Activated T-cell treated with anti-CD3 and anti-CD28 coated beads, Interleukin-2, amount 50 U/mL, for 4 hours (primary cell): ENCODE results near the gene TMEM129. TPM values are rescaled to one million over a fixed set of nuclear protein-coding genes. Genes with fewer than 3 reads are reported as not detected.

Source experiments
- ATAC-seq, 2 donors: fragments of 200-7000 bp; cut with Tn5 transposase; one replicate each; pipeline ENCODE4 v1.10.0; 2021
- DNase-seq: peaks from one replicate; pipeline ENCODE4 v3.0.0-alpha.2; 2020
- H3K27me3 Mint-ChIP-seq: one replicate; pipeline ENCODE4 v1.8.0; 2021; ENCODE audit warnings: low read depth, mixed read lengths
- H3K36me3 Mint-ChIP-seq: one replicate; pipeline ENCODE4 v1.8.0; 2022; ENCODE audit warnings: mixed read lengths; ENCODE audit not compliant: insufficient read depth
- H3K4me1 Mint-ChIP-seq: one replicate; pipeline ENCODE4 v1.8.0; 2021; ENCODE audit warnings: low read depth, mixed read lengths
- H3K4me3 Mint-ChIP-seq: one replicate; pipeline ENCODE4 v1.8.0; 2021; ENCODE audit warnings: mild to moderate bottlenecking, moderate library complexity, mixed read lengths
- H3K9me3 Mint-ChIP-seq: one replicate; pipeline ENCODE4 v1.8.0; 2021; ENCODE audit warnings: mixed read lengths
- total RNA-seq, 3 donors: library from RNA; stranded (reverse); gene quantifications; one replicate each; pipeline ENCODE4 v1.2.1, GENCODE V29; 2021

Gene TMEM129
- total RNA-seq, 3 donors from 2014 or later, result 17.4 to 21.8 (median 17.6) TPM

GRCh38 chr4:1743551-1743950 lies 22.4 kb upstream of the TMEM129 start:
- Mint-ChIP-seq H3K4me1 (no peaks in the 10 kb centered on the region), H3K9me3 (peaks cover 4% of the 10 kb centered on the region), H3K27me3 (no peaks in the 10 kb centered on the region), H3K36me3 (peaks cover 16% of the 10 kb centered on the region), H3K4me3 (no peak overlapping the region)
- DNase-seq (no peak), ATAC-seq (no peak)

- Mint-ChIP-seq H3K9me3 (peaks cover 6% of the 10 kb centered on the region), H3K27me3 (no peaks in the 10 kb centered on the region), H3K36me3 (peaks cover 31% of the 10 kb centered on the region), H3K4me1 (no peaks in the 10 kb centered on the region), H3K4me3 (no peak overlapping the region)
- ATAC-seq, result no peak
- no peak for DNase-seq
These were observed 20.1 kb upstream of the TMEM129 start for GRCh38 chr4:1741208-1741607.

GRCh38 chr4:1740021-1740545 lies 19.0 kb upstream of the TMEM129 start:
- Mint-ChIP-seq H3K27me3 (no peaks in the 10 kb centered on the region), H3K36me3 (peaks cover 36% of the 10 kb centered on the region), H3K4me3 (no peak overlapping the region), H3K4me1 (no peaks in the 10 kb centered on the region), H3K9me3 (peaks cover 6% of the 10 kb centered on the region)
- ATAC-seq (no peak), DNase-seq (no peak)

- Mint-ChIP-seq H3K4me1 (no peaks in the 10 kb centered on the region), H3K4me3 (no peak overlapping the region), H3K27me3 (no peaks in the 10 kb centered on the region), H3K9me3 (peaks cover 6% of the 10 kb centered on the region), H3K36me3 (peaks cover 33% of the 10 kb centered on the region)
- DNase-seq (no peak), ATAC-seq (no peak)
These were observed 18.2 kb upstream of the TMEM129 start for GRCh38 chr4:1739358-1739757.

DNA sequence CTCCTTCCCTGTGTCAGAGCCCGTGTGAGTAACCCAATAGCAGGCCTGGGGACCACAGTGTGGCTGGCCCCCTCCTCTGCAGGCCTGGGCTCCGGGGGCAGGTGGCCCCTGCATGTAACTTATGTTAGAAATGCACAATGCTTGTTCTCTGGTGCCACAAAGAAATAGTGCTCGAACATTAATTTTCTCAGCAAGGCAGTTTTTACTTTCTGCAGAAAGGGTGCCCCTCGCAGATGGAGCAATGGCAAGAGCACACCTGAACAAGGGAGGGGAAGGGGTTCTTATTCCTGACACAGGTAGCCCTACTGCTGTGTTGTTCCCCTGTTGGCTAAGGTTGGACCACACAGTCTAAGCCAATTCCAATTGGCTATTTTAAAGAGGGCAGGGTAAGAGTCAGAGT lies 17.3 kb upstream of the TMEM129 start:
- Mint-ChIP-seq H3K4me1 (no peaks in the 10 kb centered on the region), H3K27me3 (no peaks in the 10 kb centered on the region), H3K4me3 (no peak overlapping the region), H3K36me3 (peaks cover 30% of the 10 kb centered on the region), H3K9me3 (peaks cover 6% of the 10 kb centered on the region)
- DNase-seq (no peak), ATAC-seq (no peak)

GRCh38 chr4:1737666-1738065 lies 16.5 kb upstream of the TMEM129 start:
- ATAC-seq (no peak), DNase-seq (no peak)
- Mint-ChIP-seq H3K9me3 (peaks cover 6% of the 10 kb centered on the region), H3K27me3 (no peaks in the 10 kb centered on the region), H3K36me3 (peaks cover 35% of the 10 kb centered on the region), H3K4me3 (no peak overlapping the region), H3K4me1 (no peaks in the 10 kb centered on the region)

DNA sequence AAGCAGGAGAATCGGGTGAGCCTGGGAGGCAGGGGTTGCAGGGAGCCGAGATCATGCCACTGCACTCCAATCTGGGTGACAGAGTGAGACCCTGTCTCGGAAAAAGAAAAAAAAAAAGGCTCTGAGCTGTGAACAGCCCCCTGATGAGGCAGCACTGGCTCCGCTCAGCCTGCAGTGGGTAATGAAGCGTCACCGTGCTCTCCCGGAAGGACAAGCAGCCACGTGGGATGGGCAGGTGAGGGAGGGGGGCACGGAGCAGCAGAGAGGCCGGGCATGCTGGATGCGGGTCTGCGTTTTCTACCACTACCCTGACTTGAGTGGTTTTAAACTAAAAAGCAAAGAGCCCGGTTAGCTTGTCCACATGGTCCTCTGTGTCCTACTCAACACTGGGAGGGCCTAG lies 15.7 kb upstream of the TMEM129 start:
- DNase-seq (no peak), ATAC-seq (no peak)
- H3K4me3 Mint-ChIP-seq, result no peak overlapping the region
- H3K9me3 Mint-ChIP-seq, result peaks cover 6% of the 10 kb centered on the region
- H3K27me3 Mint-ChIP-seq, result no peaks in the 10 kb centered on the region
- H3K4me1 Mint-ChIP-seq, result no peaks in the 10 kb centered on the region
- peaks cover 37% of the 10 kb centered on the region for H3K36me3 Mint-ChIP-seq

GRCh38 chr4:1735215-1735614 lies 14.1 kb upstream of the TMEM129 start:
- peaks cover 4% of the 10 kb centered on the region for H3K4me1 Mint-ChIP-seq
- ATAC-seq (no peak), DNase-seq (no peak)
- H3K36me3 Mint-ChIP-seq, result peaks cover 38% of the 10 kb centered on the region
- H3K27me3 Mint-ChIP-seq, result no peaks in the 10 kb centered on the region
- H3K9me3 Mint-ChIP-seq, result peaks cover 6% of the 10 kb centered on the region
- H3K4me3 Mint-ChIP-seq, result no peak overlapping the region

DNA sequence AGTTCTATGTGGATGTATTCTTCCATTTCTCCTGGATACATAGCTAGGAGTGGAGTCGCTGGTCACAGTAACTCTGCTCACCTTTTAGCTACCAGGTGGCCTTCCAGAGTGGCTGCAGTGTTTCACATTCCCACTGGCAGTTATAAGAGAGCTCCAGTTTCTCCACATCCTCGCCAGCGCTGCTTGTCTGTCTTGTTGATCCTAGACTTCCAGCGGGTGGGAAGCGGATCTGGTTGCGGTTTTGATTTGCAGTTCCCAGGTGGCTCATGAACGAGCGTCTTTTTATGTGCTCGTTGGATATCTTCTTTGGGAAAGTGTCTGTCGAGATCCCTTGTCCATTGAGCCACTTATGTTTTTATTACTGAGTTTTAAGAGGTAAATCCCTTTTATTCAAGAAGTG lies 11.8 kb upstream of the TMEM129 start:
- no peaks in the 10 kb centered on the region for H3K27me3 Mint-ChIP-seq
- H3K9me3 Mint-ChIP-seq, result no peaks in the 10 kb centered on the region
- DNase-seq (no peak), ATAC-seq (no peak)
- peaks cover 37% of the 10 kb centered on the region for H3K36me3 Mint-ChIP-seq
- peaks cover 14% of the 10 kb centered on the region for H3K4me1 Mint-ChIP-seq
- no peak overlapping the region for H3K4me3 Mint-ChIP-seq

DNA sequence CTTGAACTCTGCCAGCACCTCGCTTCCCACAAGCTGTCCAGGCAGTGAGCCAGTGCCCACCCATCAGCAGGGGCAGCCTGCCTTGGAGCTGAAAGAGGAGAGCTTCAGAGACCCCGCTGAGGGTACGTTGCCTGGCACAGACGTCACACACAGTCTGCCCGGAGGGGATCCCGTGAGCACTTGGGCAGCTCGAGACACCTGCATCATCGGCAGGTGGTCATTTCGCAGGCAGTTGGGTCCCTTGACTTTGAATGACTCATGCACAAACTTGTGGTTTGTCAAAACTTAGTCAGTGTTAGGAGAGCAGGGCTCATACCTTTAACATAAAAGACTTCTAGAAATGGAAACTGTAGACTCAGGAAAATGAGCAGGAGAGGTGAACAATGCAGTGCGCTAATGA lies 10.1 kb upstream of the TMEM129 start:
- H3K9me3 Mint-ChIP-seq, result no peaks in the 10 kb centered on the region
- peak; percentile 70 to 73 for ATAC-seq
- H3K4me3 Mint-ChIP-seq, result no peak overlapping the region
- H3K4me1 Mint-ChIP-seq, result peaks cover 22% of the 10 kb centered on the region
- peaks cover 33% of the 10 kb centered on the region for H3K36me3 Mint-ChIP-seq
- H3K27me3 Mint-ChIP-seq, result no peaks in the 10 kb centered on the region
- no peak for DNase-seq

- Mint-ChIP-seq H3K9me3 (no peaks in the 10 kb centered on the region), H3K27me3 (no peaks in the 10 kb centered on the region), H3K4me3 (no peak overlapping the region), H3K4me1 (peaks cover 25% of the 10 kb centered on the region), H3K36me3 (peaks cover 31% of the 10 kb centered on the region)
- ATAC-seq (no peak), DNase-seq (no peak)
These were observed 9.5 kb upstream of the TMEM129 start for GRCh38 chr4:1730532-1731135.

DNA sequence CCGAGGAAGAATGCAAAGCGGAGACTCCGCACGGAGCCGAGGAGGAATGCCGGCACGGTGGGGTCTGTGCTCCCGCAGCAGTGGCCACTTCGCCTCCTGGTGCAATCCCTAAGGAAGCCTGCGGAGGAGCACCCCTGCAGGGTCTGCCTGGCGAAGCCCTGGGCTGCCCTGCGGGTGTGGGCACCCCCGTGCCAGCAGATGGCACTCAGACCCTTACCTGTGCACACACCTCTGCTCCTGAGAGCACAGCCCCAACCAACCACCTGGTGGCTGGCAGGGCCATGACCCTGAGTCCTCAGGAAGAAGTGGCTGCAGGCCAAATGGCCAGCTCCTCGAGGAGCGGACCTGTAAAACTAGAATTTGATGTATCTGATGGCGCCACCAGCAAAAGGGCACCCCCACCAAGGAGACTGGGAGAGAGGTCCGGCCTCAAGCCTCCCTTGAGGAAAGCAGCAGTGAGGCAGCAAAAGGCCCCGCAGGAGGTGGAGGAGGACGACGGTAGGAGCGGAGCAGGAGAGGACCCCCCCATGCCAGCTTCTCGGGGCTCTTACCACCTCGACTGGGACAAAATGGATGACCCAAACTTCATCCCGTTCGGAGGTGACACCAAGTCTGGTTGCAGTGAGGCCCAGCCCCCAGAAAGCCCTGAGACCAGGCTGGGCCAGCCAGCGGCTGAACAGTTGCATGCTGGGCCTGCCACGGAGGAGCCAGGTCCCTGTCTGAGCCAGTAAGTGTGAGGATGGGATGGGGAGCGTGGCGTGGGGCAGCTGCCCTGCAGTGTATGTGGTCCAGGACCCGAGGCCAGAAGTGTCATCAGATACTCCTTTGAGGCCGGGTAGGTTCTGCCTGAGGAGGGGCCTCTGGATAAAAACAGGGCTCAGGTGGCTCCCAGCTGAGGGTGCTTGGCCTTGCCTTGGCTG lies 7.2 kb upstream of the TMEM129 start:
- Mint-ChIP-seq H3K4me3 (no peak overlapping the region), H3K9me3 (no peaks in the 10 kb centered on the region), H3K4me1 (peaks cover 46% of the 10 kb centered on the region), H3K36me3 (peaks cover 28% of the 10 kb centered on the region), H3K27me3 (no peaks in the 10 kb centered on the region)
- no peak for ATAC-seq
- DNase-seq, result no peak

GRCh38 chr4:1727117-1728031 lies 6.3 kb upstream of the TMEM129 start:
- DNase-seq, result no peak
- Mint-ChIP-seq H3K4me3 (no peak overlapping the region), H3K27me3 (no peaks in the 10 kb centered on the region), H3K9me3 (no peaks in the 10 kb centered on the region), H3K4me1 (peaks cover 55% of the 10 kb centered on the region), H3K36me3 (peaks cover 23% of the 10 kb centered on the region)
- no peak for ATAC-seq
